ENCODE results near the gene ZNF224.

GRCh38 chr19:44093931-44094765 is at the start of gene ZNF224:
- no peak for TF ChIP-seq YY1 (IDR thresholded peaks at IDR 0.05; ENCODE audit: insufficient read depth, insufficient read length)
- TF ChIP-seq SUZ12 (IDR thresholded peaks at IDR 0.05; ENCODE audit: extremely low read depth, insufficient read depth, insufficient read length), result no peak
